Keratinocyte (primary cell): ENCODE results near the gene DPPA3. TPM values are rescaled to one million over a fixed set of nuclear protein-coding genes. Genes with fewer than 3 reads are reported as not detected.

ENCODE experiments used
- DNase-seq: peaks from one replicate; pipeline ENCODE4 v3.0.0-alpha.2; 2011; ENCODE audit warnings: low read depth, missing footprints, low spot score
- FAIRE-seq: peaks from 2 replicates; lab custom pipeline; 2011; peaks lifted over from hg19 to GRCh38; lab: Jason Lieb, UNC
- H2AFZ ChIP-seq: 2 replicates; pipeline ENCODE4 v1.6.0; 2012; ENCODE audit warnings: low read length, control low read depth, inconsistent platforms; ENCODE audit not compliant: control insufficient read depth
- H3K27ac ChIP-seq: 2 replicates; pipeline ENCODE4 v1.5.1; 2011; ENCODE audit warnings: low read length; ENCODE audit not compliant: control insufficient read depth, insufficient read depth
- H3K27me3 ChIP-seq: 3 replicates; pipeline ENCODE4 v1.6.0; 2011; ENCODE audit warnings: low read length; ENCODE audit not compliant: control insufficient read depth, insufficient read depth; ENCODE audit errors: extremely low read depth
- H3K36me3 ChIP-seq, 2 experiments: 2 replicates in 1 of 2; 3 replicates in 1 of 2; pipeline ENCODE4 v1.5.1; 2011; ENCODE audit warnings: low read length in 2 of 2, mild to moderate bottlenecking in 1 of 2; ENCODE audit not compliant: control insufficient read depth in 2 of 2, insufficient read depth in 2 of 2; ENCODE audit errors: extremely low read depth in 1 of 2
- H3K4me1 ChIP-seq: 3 replicates; pipeline ENCODE4 v1.5.1; 2011; ENCODE audit warnings: low read length; ENCODE audit not compliant: control insufficient read depth, insufficient read depth; ENCODE audit errors: extremely low read depth
- H3K4me2 ChIP-seq: 3 replicates; pipeline ENCODE4 v1.6.0; 2011; ENCODE audit warnings: low read depth, low read length; ENCODE audit not compliant: control insufficient read depth, insufficient read depth; ENCODE audit errors: extremely low read depth
- H3K4me3 ChIP-seq, 3 experiments: fragments of 200-600 bp in 1 of 3; sonication (generic) in 1 of 3; 2 replicates in 2 of 3; 3 replicates in 1 of 3; pipeline ENCODE4 v1.5.1; 2011 to 2016; ENCODE audit warnings: low read length in 3 of 3, mild to moderate bottlenecking in 3 of 3, control low read depth in 2 of 3, inconsistent platforms in 1 of 3, low read depth in 1 of 3, mixed read lengths in 1 of 3, mixed run types in 1 of 3, moderate library complexity in 1 of 3; ENCODE audit not compliant: control insufficient read depth in 2 of 3, insufficient read depth in 2 of 3; ENCODE audit errors: extremely low read depth in 1 of 3
- H3K79me2 ChIP-seq: 2 replicates; pipeline ENCODE4 v1.6.0; 2012; ENCODE audit warnings: low read length; ENCODE audit not compliant: control insufficient read depth, insufficient read depth
- H3K9ac ChIP-seq: 3 replicates; pipeline ENCODE4 v1.6.0; 2011; ENCODE audit warnings: low read length; ENCODE audit not compliant: control insufficient read depth, insufficient read depth; ENCODE audit errors: extremely low read depth
- H3K9me1 ChIP-seq: 3 replicates; pipeline ENCODE4 v1.6.0; 2011; ENCODE audit warnings: low read length; ENCODE audit not compliant: control insufficient read depth, insufficient read depth; ENCODE audit errors: extremely low read depth
- H3K9me3 ChIP-seq: 2 replicates; pipeline ENCODE4 v1.5.1; 2012; ENCODE audit warnings: low read depth, low read length; ENCODE audit not compliant: control insufficient read depth
- H4K20me1 ChIP-seq: 3 replicates; pipeline ENCODE4 v1.6.0; 2011; ENCODE audit warnings: low read length; ENCODE audit not compliant: control insufficient read depth, insufficient read depth; ENCODE audit errors: extremely low read depth
- CTCF ChIP-seq, 3 experiments: IDR thresholded peaks in 1 of 3; conservative IDR thresholded peaks in 1 of 3; optimal IDR thresholded peaks in 1 of 3; 2 replicates in 2 of 3; 3 replicates in 1 of 3; pipeline versions ENCODE3 to v1.5.1; 2011; ENCODE audit warnings: low read length in 3 of 3, mild to moderate bottlenecking in 3 of 3, moderate library complexity in 2 of 3, control low read depth in 1 of 3, inconsistent platforms in 1 of 3; ENCODE audit not compliant: insufficient read depth in 2 of 3; ENCODE audit errors: extremely low read depth in 1 of 3
- EZH2 ChIP-seq: IDR thresholded peaks from one replicate; pipeline ENCODE4 v1.6.1; 2012; ENCODE audit warnings: inconsistent platforms, mild to moderate bottlenecking, low read length, moderate library complexity
- dilution Hi-C: fragments of 300-500 bp; cut with MboI; formaldehyde crosslinking; loops from one replicate; pipeline ENCODE4 v1.7.0; 2020; ENCODE audit warnings: low sequenced_read_pairs; ENCODE audit not compliant: extremely low pct_ligation_motif_present
- polyA plus RNA-seq, 5 experiments: library from polyadenylated mRNA; depleted of rRNA in 3 of 5; stranded (reverse) in 3 of 5; stranded (forward) in 1 of 5; unstranded in 1 of 5; fragments of >200 nt; gene quantifications; 1 replicate in 1 of 5; 2 replicates in 3 of 5; 3 replicates in 1 of 5; pipeline versions ENCODE4 v1.2.1 to v1.2.3, GENCODE V29; 2011 to 2012; ENCODE audit warnings: missing spikeins in 2 of 5, low read depth in 1 of 5, low replicate concordance in 1 of 5

The DPPA3 gene
- polyA plus RNA-seq, 1 donor (not counting 4 experiments of a cell fraction or from before 2014, with no cell fraction given): not detected

- dilution Hi-C loops: no loop called here
- TF ChIP-seq EZH2: no peak
- TF ChIP-seq CTCF (optimal IDR thresholded peaks at IDR 0.05 in 1 of 3, IDR thresholded peaks at IDR 0.05 in 1 of 3, conservative IDR thresholded peaks at IDR 0.05 in 1 of 3; ENCODE audit: extremely low read depth in 1 of 3, insufficient read depth in 2 of 3, low read length in 3 of 3): no peak
These were observed 16.0 kb upstream of the DPPA3 start for GRCh38 chr12:7695237-7695560.

GRCh38 chr12:7695566-7696197, 15.6 kb upstream of the DPPA3 start, which contains the start of gene GDF3:
GDF3 (minus strand) TSS chr12:7695775; CDS start chr12:7695728, 47 bp downstream.
- no peak for TF ChIP-seq CTCF (optimal IDR thresholded peaks at IDR 0.05 in 1 of 3, IDR thresholded peaks at IDR 0.05 in 1 of 3, conservative IDR thresholded peaks at IDR 0.05 in 1 of 3; ENCODE audit: extremely low read depth in 1 of 3, insufficient read depth in 2 of 3, low read length in 3 of 3)
- TF ChIP-seq EZH2: no peak
- Histone ChIP-seq H3K4me2 (no peak within 1 kb of the TSS), H3K79me2 (no peaks in the 10 kb centered on the region), H3K36me3 (no peaks in the 10 kb centered on the region), H4K20me1 (no peaks in the 10 kb centered on the region), H3K4me3 (no peak within 1 kb of the TSS), H3K9me1 (no peaks in the 10 kb centered on the region), H3K9ac (no peak within 1 kb of the TSS), H3K9me3 (no peaks in the 10 kb centered on the region), H3K4me1 (no peaks in the 10 kb centered on the region), H3K27ac (no peak within 1 kb of the TSS), H2AFZ (no peak within 1 kb of the TSS), H3K27me3 (no peaks in the 10 kb centered on the region)
- dilution Hi-C loops: no loop called here
- no peak for FAIRE-seq
- no peak for DNase-seq

More at GRCh38 chr12:7695237-7695560, 16.0 kb upstream of the DPPA3 start:
- Histone ChIP-seq H3K79me2 (no peaks in the 10 kb centered on the region), H3K27me3 (no peaks in the 10 kb centered on the region), H3K27ac (no peak overlapping the region), H3K9me3 (no peaks in the 10 kb centered on the region), H2AFZ (no peak overlapping the region), H3K36me3 (no peaks in the 10 kb centered on the region), H3K4me1 (no peaks in the 10 kb centered on the region), H3K9ac (no peak overlapping the region), H3K9me1 (no peaks in the 10 kb centered on the region), H3K4me3 (no peak overlapping the region), H4K20me1 (no peaks in the 10 kb centered on the region), H3K4me2 (no peak overlapping the region)
- FAIRE-seq (no peak), DNase-seq (no peak)
